Adrenal gland (tissue), 5 donors: ENCODE measurements around the gene MAP3K6.

Experiments used
- CTCF ChIP-seq, 6 experiments: fragments of 450-650 bp in 4 of 6; fragments of 200-600 bp in 2 of 6; sonication (generic) in 1 of 6; IDR thresholded peaks; 1 replicate in 5 of 6; 2 replicates in 1 of 6; pipeline versions ENCODE4 v1.5.1 to v1.8.0; 2016 to 2021; ENCODE audit warnings: antibody characterized with exemption in 6 of 6, mild to moderate bottlenecking in 2 of 6, moderate library complexity in 1 of 6
- POLR2A ChIP-seq, 2 donors: fragments of 450-650 bp; IDR thresholded peaks; one replicate each; pipeline ENCODE4 v1.6.1; 2017; ENCODE audit warnings: antibody characterized with exemption in 2 of 2, mild to moderate bottlenecking in 2 of 2, moderate library complexity in 1 of 2
- donor health status: DM: no; HTN: no; CAD: no.

GRCh38 chr1:27346357-27346756, 20.4 kb downstream of the MAP3K6 start:
- TF ChIP-seq CTCF (IDR thresholded peaks at IDR 0.05): no peak
- TF ChIP-seq POLR2A (IDR thresholded peaks at IDR 0.05): no peak
